ENCODE data around the gene CACNG7.

CACNG7 gene

DNA sequence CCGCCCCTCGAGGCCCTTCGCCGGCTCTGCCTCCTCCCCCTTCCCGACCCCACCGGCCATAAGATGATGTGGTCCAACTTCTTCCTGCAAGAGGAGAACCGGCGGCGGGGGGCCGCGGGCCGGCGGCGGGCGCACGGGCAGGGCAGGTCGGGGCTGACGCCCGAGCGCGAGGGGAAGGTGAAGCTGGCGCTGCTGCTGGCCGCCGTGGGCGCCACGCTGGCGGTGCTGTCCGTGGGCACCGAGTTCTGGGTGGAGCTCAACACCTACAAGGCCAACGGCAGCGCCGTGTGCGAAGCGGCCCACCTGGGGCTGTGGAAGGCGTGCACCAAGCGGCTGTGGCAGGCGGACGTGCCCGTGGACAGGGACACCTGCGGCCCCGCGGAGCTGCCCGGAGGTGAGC, 83.7 kb downstream of the CACNG7 start:
- Histone ChIP-seq H3K4me1 (ENCODE audit: insufficient read depth, low read length) (peaks cover 15% of the 10 kb centered on the region), H3K9me3 (ENCODE audit: low read length) (no peaks in the 10 kb centered on the region), H3K27me3 (ENCODE audit: insufficient read depth, low read length) (no peaks in the 10 kb centered on the region), H2AFZ (ENCODE audit: low read depth, low read length) (no peak overlapping the region), H3K36me3 (ENCODE audit: insufficient read depth, low read length) (no peaks in the 10 kb centered on the region), H3K4me3 (ENCODE audit: low read length) (no peak overlapping the region)

DNA sequence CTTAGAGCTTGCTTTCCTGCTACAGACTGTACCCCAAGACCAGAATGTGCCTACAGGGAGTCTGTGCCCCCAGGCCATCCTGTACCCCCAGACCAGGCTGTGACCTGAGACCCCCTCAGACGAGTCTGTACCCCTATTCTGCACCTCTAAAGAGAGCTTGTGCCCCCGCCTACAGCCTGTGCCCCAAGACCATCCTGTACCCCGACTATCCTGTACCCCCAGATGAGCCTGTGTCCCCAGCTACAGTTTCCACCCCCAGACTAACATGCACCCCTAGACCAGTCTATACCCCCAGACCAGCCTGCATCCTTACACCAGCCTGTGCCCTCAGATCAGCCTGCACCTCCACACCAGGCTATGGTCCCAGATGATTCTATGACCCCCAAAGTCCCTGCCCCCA, 84.4 kb downstream of the CACNG7 start:
- Histone ChIP-seq H3K9me3 (ENCODE audit: low read length) (no peaks in the 10 kb centered on the region), H2AFZ (ENCODE audit: low read depth, low read length) (no peak overlapping the region), H3K4me1 (ENCODE audit: insufficient read depth, low read length) (peaks cover 15% of the 10 kb centered on the region), H3K36me3 (ENCODE audit: insufficient read depth, low read length) (no peaks in the 10 kb centered on the region), H3K27me3 (ENCODE audit: insufficient read depth, low read length) (no peaks in the 10 kb centered on the region), H3K4me3 (ENCODE audit: low read length) (no peak overlapping the region)

Data from neuron (in vitro differentiated cells).